Common myeloid progenitor, CD34-positive (primary cell): ENCODE data around the gene PNMA8B.

Experiments
- CTCF ChIA-PET: fragments of 350-600 bp; sonication (Branson Sonifier 250); formaldehyde crosslinking; loops from one replicate; lab custom pipeline; 2021; ENCODE audit warnings: antibody characterized with exemption; lab: Charles Lee
- POLR2A ChIA-PET: fragments of 350-600 bp; sonication (Branson Sonifier 250); formaldehyde crosslinking; loops from one replicate; lab custom pipeline; 2021; ENCODE audit warnings: antibody characterized with exemption; lab: Charles Lee
- DNase-seq, 3 donors: peaks; one replicate each; pipeline versions ENCODE4 v3.0.0 to v3.0.0-alpha.2; 2013
- H3K27ac ChIP-seq, 2 experiments: 1 replicate in 1 of 2; 2 replicates in 1 of 2; pipeline ENCODE4 v1.7.0; 2013; ENCODE audit warnings: inconsistent platforms in 2 of 2, low read length in 2 of 2, mild to moderate bottlenecking in 2 of 2, low read depth in 1 of 2, moderate library complexity in 1 of 2; ENCODE audit not compliant: severe bottlenecking in 2 of 2, insufficient read depth in 1 of 2, poor library complexity in 1 of 2
- H3K27me3 ChIP-seq, 5 experiments: replicated peaks in 2 of 5; 1 replicate in 3 of 5; 2 replicates in 2 of 5; pipeline versions ENCODE4 v1.6.1 to v1.7.0; 2013; ENCODE audit warnings: low read length in 4 of 5, mild to moderate bottlenecking in 2 of 5, moderate library complexity in 2 of 5, inconsistent platforms in 1 of 5; ENCODE audit not compliant: insufficient read depth in 5 of 5, control insufficient read depth in 4 of 5
- H3K36me3 ChIP-seq, 4 experiments: 1 replicate in 2 of 4; 2 replicates in 2 of 4; pipeline versions ENCODE4 v1.6.1 to v1.7.0; 2013; ENCODE audit warnings: low read length in 3 of 4, control low read depth in 1 of 4, mild to moderate bottlenecking in 1 of 4; ENCODE audit not compliant: control insufficient read depth in 4 of 4, insufficient read depth in 4 of 4
- H3K4me1 ChIP-seq, 4 experiments: 1 replicate in 3 of 4; 2 replicates in 1 of 4; pipeline versions ENCODE4 v1.6.1 to v1.7.1; 2013; ENCODE audit warnings: low read length in 3 of 4, mild to moderate bottlenecking in 3 of 4, control low read depth in 1 of 4, inconsistent platforms in 1 of 4, moderate library complexity in 1 of 4; ENCODE audit not compliant: control insufficient read depth in 4 of 4, insufficient read depth in 4 of 4; ENCODE audit errors: control extremely low read depth in 1 of 4
- H3K4me3 ChIP-seq, 7 experiments: 1 replicate in 4 of 7; 2 replicates in 3 of 7; pipeline versions ENCODE4 v1.5.1 to v1.7.0; 2013; ENCODE audit warnings: mild to moderate bottlenecking in 7 of 7, low read length in 6 of 7, moderate library complexity in 6 of 7, inconsistent platforms in 2 of 7, low read depth in 2 of 7, control low read depth in 1 of 7; ENCODE audit not compliant: insufficient read depth in 4 of 7, control insufficient read depth in 1 of 7; ENCODE audit errors: extremely low read depth in 1 of 7
- H3K9me3 ChIP-seq, 5 experiments: 1 replicate in 4 of 5; 2 replicates in 1 of 5; pipeline versions ENCODE4 v1.6.1 to v1.7.1; 2013; ENCODE audit warnings: low read length in 4 of 5, mild to moderate bottlenecking in 2 of 5, inconsistent platforms in 1 of 5, low read depth in 1 of 5, moderate library complexity in 1 of 5; ENCODE audit not compliant: control insufficient read depth in 4 of 5, insufficient read depth in 2 of 5; ENCODE audit errors: control extremely low read depth in 1 of 5
- WGBS: methylation state at CpG from one replicate; pipeline ENCODE4 v1.1.5; 2013; ENCODE audit not compliant: insufficient coverage; 5-methylcytosine and 5-hydroxymethylcytosine counted together

PNMA8B gene

GRCh38 chr19:46442808-46443450 lies 52.7 kb downstream of the PNMA8B start:
- no peak overlapping the region for H3K4me3 ChIP-seq
- H3K9me3 ChIP-seq = no peaks in the 10 kb centered on the region
- H3K36me3 ChIP-seq = no peaks in the 10 kb centered on the region
- peaks cover 0 to 3% (median 0%) of the 10 kb centered on the region in 5 experiments for H3K27me3 ChIP-seq
- 37% methylated on average over 5 of the region's 8 CpGs for WGBS
- peaks cover 0 to 3% (median 0%) of the 10 kb centered on the region in 4 experiments for H3K4me1 ChIP-seq
- H3K27ac ChIP-seq = no peak overlapping the region
- DNase-seq = no peak
- ChIA-PET CTCF (no interaction called here), POLR2A (no interaction called here)

GRCh38 chr19:46441866-46442265 lies 53.8 kb downstream of the PNMA8B start:
- no CpG with 5 or more reads among the region's 1 CpG for WGBS
- Histone ChIP-seq H3K4me1 (peaks cover 0 to 3% (median 0%) of the 10 kb centered on the region in 4 experiments), H3K4me3 (no peak overlapping the region), H3K27ac (no peak overlapping the region), H3K36me3 (no peaks in the 10 kb centered on the region), H3K9me3 (no peaks in the 10 kb centered on the region), H3K27me3 (no peaks in the 10 kb centered on the region)
- no peak for DNase-seq
- POLR2A ChIA-PET = no interaction called here
- CTCF ChIA-PET = interaction anchor here (0.6 kb wide), 1 partner anchor 11 kb away, joined by 4 read pairs; no protein-coding TSS in a partner anchor
